Hematopoietic multipotent progenitor cell treated with erythropoietin and hydrocortisone succinate and interleukin-3 and kit ligand, for 8 days (in vitro differentiated cells): ENCODE data around the gene GRIK1.

ENCODE experiments used
- DNase-seq: peaks from one replicate; pipeline ENCODE4 v3.0.0-alpha.2; 2015

The GRIK1 gene

GRCh38 chr21:29712818-29713217, 227.0 kb downstream of the GRIK1 start:
- DNase-seq = no peak

- DNase-seq = no peak
Observed at GRCh38 chr21:29711236-29711635, 228.6 kb downstream of the GRIK1 start.

- DNase-seq = no peak
Observed at GRCh38 chr21:29710498-29710897, 229.3 kb downstream of the GRIK1 start.

- DNase-seq = no peak
Observed at GRCh38 chr21:29708401-29708800, 231.4 kb downstream of the GRIK1 start.

DNA sequence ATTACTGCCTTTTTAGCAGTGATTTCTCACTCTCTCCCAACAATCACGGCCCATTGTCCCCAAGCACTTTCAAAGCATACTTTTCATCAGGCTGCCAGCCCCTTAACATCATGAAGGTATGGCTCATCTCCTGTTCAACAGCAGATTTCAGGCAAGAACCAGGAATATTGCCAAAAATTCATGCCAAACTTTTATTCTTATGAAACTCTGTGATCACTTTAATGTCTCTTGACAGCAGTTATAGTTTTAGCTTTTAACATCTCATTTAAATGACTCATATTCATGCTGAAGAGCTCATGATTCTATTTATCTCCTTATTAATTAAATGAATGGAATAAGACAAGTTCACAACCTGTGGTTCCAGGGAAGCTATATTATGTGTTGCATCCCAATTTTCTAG, 235.1 kb downstream of the GRIK1 start:
- DNase-seq = no peak

- DNase-seq = no peak
Observed at GRCh38 chr21:29701676-29702075, 238.1 kb downstream of the GRIK1 start.

DNA sequence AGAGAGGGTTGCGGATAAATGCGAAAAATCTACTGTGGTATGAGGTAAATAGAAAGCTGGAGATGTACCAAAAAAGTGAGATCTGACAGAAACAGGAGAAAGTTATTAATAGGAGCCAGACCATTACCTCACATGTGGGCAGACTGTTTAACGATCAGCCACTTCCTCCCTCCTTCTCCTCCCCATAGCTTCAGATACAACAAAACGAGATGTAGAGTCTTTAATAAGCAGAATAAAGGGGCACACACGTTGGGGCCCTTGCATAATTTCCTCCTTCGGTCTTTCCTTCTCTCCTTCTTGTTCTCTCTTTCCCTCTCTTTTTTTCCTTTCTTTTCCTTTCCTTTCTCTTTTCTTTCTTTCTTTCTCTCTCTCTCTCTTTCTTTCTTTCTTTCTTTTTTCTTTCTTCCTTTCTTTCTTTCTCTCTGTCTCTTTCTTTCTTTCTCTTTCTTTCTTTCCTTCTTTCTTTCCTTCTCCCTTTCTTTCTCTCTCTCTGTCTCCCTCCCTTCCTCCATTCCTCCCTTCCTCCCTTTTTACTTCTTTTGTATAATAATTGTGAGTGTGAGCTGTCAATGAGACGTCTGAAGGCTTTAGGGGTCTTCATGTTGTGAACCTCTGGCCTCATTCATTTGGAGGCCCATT, 242.1 kb downstream of the GRIK1 start:
- no peak for DNase-seq

DNA sequence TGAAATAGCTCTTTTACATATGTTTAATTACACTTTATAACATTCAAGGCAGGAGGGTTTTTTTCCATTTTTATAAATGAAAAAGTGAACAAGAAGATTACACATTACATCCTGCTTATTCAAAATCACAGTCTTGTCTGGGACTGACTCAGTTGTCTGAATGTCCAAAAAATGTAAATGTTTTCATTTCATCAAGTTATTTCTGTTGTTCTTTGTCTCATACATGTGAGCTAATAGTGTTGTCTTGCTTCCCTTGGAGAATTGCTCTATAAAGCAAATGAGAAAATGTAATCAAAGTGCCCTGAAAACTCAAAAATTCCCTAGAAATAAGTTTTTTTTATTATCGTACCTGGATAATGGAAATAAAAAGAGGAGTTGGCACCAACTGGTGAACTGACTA, 242.9 kb downstream of the GRIK1 start:
- DNase-seq = no peak

DNA sequence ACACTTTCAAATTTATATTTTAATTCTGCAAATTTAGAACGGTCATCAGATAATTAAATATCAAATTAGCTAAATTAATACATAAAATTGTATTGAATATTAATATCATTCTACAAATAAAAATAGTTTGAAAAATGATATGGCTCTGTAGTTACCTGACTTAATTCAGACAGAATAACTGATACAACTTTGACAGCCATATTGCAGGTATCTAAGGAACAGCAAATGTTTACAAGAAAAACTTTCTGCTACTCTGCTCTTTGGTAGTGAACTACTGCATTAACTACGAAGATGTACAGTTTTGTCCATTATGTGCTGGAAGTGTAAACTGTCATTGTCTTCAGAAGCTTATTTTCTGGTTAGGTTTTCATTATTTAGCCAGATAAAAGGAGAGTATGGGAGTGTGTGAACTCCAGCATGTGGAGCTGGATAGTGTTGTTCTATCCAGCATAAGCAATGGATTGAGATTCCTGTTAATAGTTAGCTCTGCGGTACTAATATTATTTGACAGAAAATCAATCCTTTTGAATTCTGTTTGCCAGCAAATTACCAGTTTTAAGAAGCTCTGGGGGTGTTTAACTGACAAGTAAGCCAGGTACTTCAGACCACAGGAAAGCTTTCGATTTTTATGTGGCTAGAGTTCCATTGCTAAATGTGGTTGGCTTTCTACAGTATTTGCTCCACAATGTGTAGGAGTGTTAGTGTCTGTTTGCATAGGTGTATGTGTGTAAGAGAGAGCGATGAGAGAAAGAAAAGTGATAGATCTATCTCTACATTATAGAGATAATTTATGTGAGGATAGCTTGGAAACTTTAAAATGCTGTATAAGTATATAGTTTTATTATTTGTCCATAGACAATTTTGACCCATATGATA, 247.9 kb downstream of the GRIK1 start:
- no peak for DNase-seq

DNA sequence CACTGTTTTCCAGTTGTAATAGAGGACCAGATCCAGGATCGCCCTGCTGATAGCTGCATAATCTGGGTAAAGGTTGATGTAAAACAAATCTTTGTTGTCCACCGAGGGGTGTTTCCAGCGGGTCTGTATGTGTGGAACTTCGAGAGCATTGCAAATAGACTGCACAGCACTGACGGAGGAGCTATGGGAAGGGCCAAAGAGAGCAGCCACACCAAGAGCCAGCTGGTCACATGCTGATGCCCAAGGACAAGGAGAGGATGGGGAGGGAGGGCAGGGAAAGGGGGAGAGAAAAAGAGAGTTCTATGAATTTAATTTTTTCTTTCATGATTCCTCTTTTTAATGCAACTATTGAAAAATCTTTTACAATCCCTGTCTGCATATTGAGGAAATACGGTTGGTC, 250.0 kb downstream of the GRIK1 start:
- DNase-seq = no peak

DNA sequence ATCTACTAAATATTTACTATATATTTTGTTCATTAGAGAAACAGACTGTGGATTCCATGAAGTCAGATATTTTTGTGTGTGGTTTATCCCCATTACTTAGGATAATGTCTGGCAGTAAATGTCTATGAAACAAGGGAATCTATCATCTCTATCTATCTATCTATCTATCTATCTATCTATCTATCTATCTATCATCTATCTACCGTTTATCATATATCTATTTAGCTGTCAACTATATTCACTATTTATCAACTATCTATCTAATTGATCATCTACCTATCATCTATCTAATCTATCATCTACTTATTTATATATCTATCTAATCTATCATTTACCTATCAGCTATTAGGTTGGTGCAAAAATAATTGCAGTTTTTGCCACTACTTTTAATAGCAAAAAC, 255.7 kb downstream of the GRIK1 start:
- no peak for DNase-seq

GRCh38 chr21:29682800-29683199, 257.0 kb downstream of the GRIK1 start:
- no peak for DNase-seq

DNA sequence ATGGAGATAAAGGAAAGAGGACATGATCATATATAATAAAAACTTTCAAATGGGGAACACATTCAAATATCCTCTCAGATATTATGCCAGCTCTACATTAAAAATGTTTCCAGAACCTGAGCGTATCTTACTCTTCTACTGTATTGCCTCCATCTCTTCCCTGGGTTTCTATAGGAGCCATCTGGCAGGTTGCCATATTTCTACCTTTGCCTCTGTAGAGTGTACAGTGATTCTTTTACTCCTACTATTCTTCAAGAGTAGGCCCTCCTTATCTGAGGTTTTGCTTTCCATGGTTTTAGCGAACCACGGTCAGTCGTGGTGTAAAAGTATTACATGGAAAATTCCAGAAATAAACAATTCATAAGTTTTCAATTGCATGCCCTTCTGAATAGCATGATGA, 259.5 kb downstream of the GRIK1 start:
- DNase-seq = no peak

DNA sequence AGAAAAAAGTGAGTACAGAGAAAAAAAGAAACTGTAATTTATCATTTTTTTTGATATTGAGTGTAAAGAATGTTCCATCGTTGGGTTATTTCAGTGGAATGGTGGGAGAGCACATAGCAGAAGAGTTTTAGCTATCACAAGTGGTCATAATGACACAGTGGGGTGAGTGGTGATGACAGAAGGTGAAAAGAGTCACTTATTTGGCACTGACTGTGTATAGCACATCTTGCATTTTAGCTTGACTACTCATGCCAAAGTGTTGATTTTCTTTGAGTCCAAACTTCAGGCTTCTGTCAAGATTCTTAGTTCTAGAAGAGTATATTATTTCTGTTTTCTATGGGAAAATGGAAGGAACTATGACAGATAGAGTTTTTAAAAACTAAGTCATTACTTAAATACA, 261.2 kb downstream of the GRIK1 start:
- DNase-seq = no peak

- no peak for DNase-seq
Observed at GRCh38 chr21:29677326-29677725, 262.5 kb downstream of the GRIK1 start.

- DNase-seq = no peak
Observed at GRCh38 chr21:29676395-29676794, 263.4 kb downstream of the GRIK1 start.

- DNase-seq = no peak
Observed at GRCh38 chr21:29675451-29675850, 264.3 kb downstream of the GRIK1 start.

- DNase-seq = no peak
Observed at GRCh38 chr21:29674343-29674742, 265.5 kb downstream of the GRIK1 start.

- DNase-seq = no peak
Observed at GRCh38 chr21:29673096-29673610, 266.6 kb downstream of the GRIK1 start.

DNA sequence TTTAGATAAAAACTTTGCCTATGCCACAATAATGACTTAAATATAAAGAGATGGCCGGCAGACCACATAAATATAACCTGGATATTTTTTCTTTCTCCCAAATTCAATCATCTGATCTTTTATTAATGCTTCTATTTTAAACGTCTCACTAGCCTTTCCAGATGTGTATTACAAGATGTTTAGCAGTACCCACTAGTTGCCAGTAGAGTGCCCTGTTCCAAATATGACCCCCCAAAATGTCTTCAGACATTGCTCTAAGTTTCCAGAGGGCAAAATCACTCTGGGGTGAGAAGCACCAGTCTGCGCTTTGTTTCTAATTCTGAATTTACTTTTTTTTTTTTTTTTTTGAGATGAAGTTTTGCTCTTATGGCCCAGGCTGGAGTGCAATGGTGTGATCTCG, 268.1 kb downstream of the GRIK1 start:
- no peak for DNase-seq

GRCh38 chr21:29670228-29670627, 269.6 kb downstream of the GRIK1 start:
- DNase-seq = no peak

- no peak for DNase-seq
Observed at GRCh38 chr21:29669416-29669815, 270.4 kb downstream of the GRIK1 start.

DNA sequence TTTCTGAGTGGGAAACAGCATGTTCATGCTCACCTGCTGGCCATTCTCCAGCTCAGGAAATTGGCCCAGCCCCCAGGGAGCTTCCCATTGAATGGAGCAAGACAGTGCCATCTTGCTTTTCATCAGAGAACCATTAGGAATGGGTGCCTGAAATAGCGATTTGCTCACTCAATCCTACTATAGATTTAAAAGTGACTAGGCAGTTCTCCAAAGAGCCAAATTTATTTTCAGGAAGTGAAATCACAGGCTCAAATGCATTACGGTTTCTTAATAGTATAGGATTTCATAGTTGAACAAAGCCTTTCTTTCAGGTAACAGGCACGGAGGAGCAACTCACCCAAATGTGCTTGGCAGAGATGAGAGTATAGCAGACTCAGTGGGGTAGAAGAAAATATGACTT, 272.1 kb downstream of the GRIK1 start:
- no peak for DNase-seq

GRCh38 chr21:29664615-29665014, 275.2 kb downstream of the GRIK1 start:
- DNase-seq = no peak
